Fibroblast of pulmonary artery (primary cell): ENCODE results near the gene HOXD9.
A peak's percentile ranks its signal among the peaks of the same experiment; 100 is the strongest.

Experiments
- DNase-seq: peaks from one replicate; pipeline ENCODE4 v3.0.0-alpha.2; 2010; ENCODE audit warnings: low read depth
- H3K4me3 ChIP-seq: replicated peaks from 2 replicates; pipeline ENCODE4 v1.5.1; 2011; ENCODE audit warnings: low read depth, mild to moderate bottlenecking, control low read depth, low read length, moderate library complexity
- CTCF ChIP-seq: IDR thresholded peaks from 2 replicates; pipeline ENCODE4 v1.5.1; 2011; ENCODE audit warnings: mild to moderate bottlenecking, control low read depth, low read length, inconsistent platforms; ENCODE audit errors: missing control alignments

The HOXD9 gene

GRCh38 chr2:176082525-176082823 is 40.0 kb upstream of the HOXD9 start:
- no peak for TF ChIP-seq CTCF
- DNase-seq, result no peak
- no peak overlapping the region for H3K4me3 ChIP-seq

GRCh38 chr2:176082824-176083751 is 39.4 kb upstream of the HOXD9 start:
- DNase-seq, result no peak
- TF ChIP-seq CTCF, result no peak
- no peak overlapping the region for H3K4me3 ChIP-seq

- no peak for TF ChIP-seq CTCF
- no peak for DNase-seq
- no peak within 1 kb of the TSS for H3K4me3 ChIP-seq
Observed at GRCh38 chr2:176083796-176084261, 38.7 kb upstream of the HOXD9 start, which contains the start of gene EVX2. Gene EVX2 (minus strand): TSS chr2:176083962. CDS start chr2:176083776, 186 bp downstream.

GRCh38 chr2:176084611-176085119 is 37.9 kb upstream of the HOXD9 start:
- no peak overlapping the region for H3K4me3 ChIP-seq
- DNase-seq, result no peak
- TF ChIP-seq CTCF, result no peak

- DNase-seq, result no peak
- TF ChIP-seq CTCF, result no peak
- no peak overlapping the region for H3K4me3 ChIP-seq
Observed at GRCh38 chr2:176085120-176085788, 37.3 kb upstream of the HOXD9 start.

- no peak overlapping the region for H3K4me3 ChIP-seq
- peak; percentile 49 for TF ChIP-seq CTCF
- DNase-seq, result peak; percentile 37
Observed at GRCh38 chr2:176085861-176086771, 36.4 kb upstream of the HOXD9 start.
